ENCODE data around the gene TMEM234.

GRCh38 chr1:32172621-32173245 lies 49.4 kb downstream of the TMEM234 start:
- TF ChIP-seq TARDBP (IDR thresholded peaks at IDR 0.05), result no peak
- TF ChIP-seq SP1 (IDR thresholded peaks at IDR 0.05), result no peak
- TF ChIP-seq ELF4 (IDR thresholded peaks at IDR 0.05), result no peak
- TF ChIP-seq FOXA1 (IDR thresholded peaks at IDR 0.05), result no peak
